ENCODE results near the gene IL1RAPL1.
"Not testable (repeated sequence)": the region's sequence is repeated elsewhere in the genome, so short reads cannot be mapped to it uniquely, and the experiment has no call there.

Gene IL1RAPL1

GRCh38 chrX:28787206-28787605 lies 200.0 kb downstream of the IL1RAPL1 start:
- no peak for DNase-seq (ENCODE audit: low read depth)

DNA sequence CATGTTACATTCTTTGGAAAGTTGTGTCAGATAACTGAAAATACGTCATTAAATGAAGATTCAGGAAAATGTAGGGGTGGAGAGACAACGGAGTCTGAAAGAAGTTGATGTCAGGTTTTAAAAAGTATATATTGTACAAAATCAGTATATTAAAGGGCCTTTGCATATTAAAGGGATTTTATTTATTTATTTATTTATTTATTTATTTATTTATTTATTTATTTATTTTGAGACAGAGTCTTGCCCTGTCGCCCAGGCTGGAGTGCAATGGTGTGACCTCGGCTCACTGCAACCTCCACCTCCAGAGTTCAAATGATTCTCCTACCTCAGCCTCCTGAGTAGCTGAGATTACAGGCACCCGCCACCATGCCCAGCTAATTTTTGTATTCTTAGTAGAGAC lies 213.4 kb downstream of the IL1RAPL1 start:
- not testable (repeated sequence) for DNase-seq (ENCODE audit: low read depth)

DNA sequence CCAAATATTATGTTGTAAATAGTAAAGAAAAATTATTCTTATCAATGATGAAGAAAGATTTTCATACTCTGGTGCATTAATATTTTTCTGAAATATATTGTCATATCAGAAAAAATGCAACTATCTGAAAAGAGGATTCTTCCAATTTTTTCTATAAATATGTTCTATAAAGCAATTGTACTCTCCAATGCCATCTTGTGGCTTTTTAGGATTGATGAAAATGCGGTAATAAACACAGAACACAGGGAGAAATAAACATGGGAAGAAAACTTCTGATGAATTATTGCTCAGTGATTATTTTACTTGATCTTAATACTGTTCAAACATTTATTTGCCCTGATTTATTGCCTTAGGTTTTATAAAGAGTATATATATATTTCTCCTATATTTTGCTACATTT lies 215.4 kb downstream of the IL1RAPL1 start:
- DNase-seq (ENCODE audit: low read depth), result no peak

GRCh38 chrX:28835991-28836390 lies 248.7 kb downstream of the IL1RAPL1 start:
- DNase-seq (ENCODE audit: low read depth), result no peak

DNA sequence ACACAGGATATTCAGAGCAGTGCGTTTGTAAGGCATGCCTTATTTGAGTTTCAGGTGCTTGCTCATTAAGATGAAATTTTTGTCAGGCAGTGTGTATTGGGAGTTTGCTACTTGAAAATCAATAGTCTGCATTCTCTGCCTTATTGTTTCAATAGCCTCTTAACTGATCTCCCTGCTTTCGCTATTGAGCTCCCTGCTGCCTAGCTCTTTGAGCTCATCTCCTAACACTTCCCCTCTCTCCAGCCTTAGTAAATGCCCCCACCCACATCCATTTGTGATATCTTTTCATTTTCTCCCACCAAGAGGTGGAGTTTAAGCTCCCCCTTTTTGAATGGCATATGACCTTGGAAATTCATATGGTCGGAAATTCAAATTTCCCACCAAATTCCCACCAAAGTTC lies 256.6 kb downstream of the IL1RAPL1 start:
- DNase-seq (ENCODE audit: low read depth), result no peak

DNA sequence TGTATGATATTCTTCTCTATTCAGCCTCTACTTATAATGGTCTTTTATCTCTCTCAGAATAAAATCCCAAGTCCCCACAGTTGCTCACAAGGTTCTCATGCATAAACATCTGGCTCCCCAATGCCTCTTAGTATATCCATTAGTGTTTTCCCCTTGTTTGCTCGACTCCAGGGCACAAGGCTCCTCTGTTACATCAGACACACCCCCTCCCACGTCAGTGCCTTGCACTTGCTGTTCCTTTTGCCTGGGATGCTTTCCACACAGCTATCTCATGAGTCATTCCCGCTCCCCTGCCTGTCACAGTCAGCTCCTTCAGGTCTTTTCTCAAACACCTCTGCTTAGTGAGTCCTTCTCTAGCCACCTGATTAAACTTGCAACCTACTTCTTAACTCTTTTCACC lies 260.2 kb downstream of the IL1RAPL1 start:
- DNase-seq (ENCODE audit: low read depth), result no peak

DNA sequence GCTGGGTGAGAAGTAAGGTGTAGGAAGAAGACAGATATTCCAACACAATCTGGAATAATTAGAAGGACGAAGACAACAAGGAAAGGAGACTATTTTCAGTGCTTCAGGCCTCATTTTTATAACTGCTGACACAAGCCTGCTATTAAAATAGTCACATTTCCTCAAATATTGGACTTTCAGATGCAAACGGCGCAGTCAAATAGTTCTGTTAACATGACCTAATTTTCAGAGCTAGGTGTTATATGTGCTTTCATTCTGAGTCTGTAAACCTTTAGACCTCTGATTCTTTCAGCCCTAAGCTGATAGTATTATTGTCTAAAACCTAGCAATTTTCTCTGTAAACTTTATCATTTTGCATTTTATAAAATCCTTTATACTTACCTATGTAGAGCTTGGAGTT lies 261.5 kb downstream of the IL1RAPL1 start:
- DNase-seq (ENCODE audit: low read depth), result no peak

GRCh38 chrX:28850955-28851354 lies 263.7 kb downstream of the IL1RAPL1 start:
- no peak for DNase-seq (ENCODE audit: low read depth)

- no peak for DNase-seq (ENCODE audit: low read depth)
Measured at GRCh38 chrX:28851871-28852270, 264.6 kb downstream of the IL1RAPL1 start.

- no peak for DNase-seq (ENCODE audit: low read depth)
Measured at GRCh38 chrX:28854637-28855036, 267.4 kb downstream of the IL1RAPL1 start.

DNA sequence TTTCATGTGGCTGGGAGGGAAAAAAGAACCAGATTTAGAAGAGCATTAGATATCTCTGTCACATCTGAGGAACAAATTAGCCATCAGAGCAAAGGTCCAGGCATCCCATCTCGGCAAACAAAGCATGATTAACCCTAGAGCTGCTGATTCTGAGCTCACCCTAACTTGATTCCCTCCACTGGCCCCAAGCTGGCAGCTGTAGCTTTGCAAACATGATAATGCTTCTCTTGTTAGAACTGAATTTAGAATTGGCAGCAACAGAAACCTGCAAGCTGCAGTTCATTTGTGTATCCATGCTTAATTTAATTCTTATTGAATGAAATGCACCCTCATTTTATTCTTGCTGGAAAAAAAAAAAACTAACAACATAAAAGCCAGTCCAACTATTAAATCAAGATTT lies 289.2 kb downstream of the IL1RAPL1 start:
- no peak for DNase-seq (ENCODE audit: low read depth)

DNA sequence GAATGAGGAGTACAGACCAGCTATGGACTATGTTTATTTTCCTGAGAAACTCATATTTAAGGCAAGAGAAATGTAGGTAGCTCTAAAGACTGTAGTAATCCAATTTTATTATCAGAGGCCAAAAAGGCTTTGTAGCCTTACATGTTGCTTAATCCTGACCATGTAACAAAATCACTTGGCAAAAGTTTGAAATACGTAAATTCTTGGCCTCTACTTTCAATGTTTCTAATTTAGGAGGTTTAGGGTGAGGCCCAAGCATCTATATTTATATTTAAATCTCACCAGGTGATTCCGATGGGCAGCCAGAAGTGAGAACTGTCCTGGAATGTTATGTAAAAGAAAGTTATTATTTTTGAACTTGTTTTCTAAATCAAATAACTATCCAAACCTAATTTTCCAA lies 289.7 kb downstream of the IL1RAPL1 start:
- no peak for DNase-seq (ENCODE audit: low read depth)

GRCh38 chrX:28880136-28880535 lies 292.9 kb downstream of the IL1RAPL1 start:
- DNase-seq (ENCODE audit: low read depth), result no peak

DNA sequence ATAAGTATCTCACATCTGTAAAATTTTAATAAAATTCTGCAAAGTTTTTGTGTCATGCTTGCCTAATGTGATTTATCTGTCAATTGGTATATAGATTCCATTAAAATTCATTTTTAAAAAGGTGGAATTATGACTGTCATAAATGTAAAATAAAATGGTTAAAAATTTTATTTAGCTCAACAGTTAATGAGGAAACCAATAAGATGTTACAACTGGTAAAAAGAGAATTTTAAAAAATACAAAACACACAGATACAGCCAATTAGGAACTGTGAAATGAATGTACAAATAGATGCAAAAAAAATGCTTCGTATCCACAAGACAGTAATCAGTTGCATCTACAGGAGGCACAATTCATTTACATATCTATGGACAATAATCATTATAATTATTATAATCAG lies 297.6 kb downstream of the IL1RAPL1 start:
- no peak for DNase-seq (ENCODE audit: low read depth)

- no peak for DNase-seq (ENCODE audit: low read depth)
Measured at GRCh38 chrX:28888416-28888815, 301.2 kb downstream of the IL1RAPL1 start.

GRCh38 chrX:28889591-28890090 lies 302.4 kb downstream of the IL1RAPL1 start:
- DNase-seq (ENCODE audit: low read depth), result no peak

DNA sequence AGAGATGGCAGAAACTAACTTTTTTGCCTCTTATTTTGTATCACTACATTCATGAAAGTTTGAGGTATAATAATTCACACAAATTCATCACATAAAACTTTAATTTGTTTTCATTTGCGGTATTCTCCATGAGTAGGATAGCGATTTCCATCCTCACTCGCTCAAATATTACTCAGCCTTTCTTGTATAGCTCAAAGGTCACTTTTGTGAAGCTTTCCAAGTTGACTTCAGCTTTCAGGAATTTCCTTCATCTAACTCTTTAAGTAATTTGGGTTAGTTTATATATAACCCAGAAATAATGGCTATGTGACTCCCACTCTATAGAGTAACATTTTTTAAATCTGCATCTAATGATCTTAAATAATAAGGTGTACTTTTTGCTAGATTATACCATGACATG lies 314.4 kb downstream of the IL1RAPL1 start:
- no peak for DNase-seq (ENCODE audit: low read depth)

DNA sequence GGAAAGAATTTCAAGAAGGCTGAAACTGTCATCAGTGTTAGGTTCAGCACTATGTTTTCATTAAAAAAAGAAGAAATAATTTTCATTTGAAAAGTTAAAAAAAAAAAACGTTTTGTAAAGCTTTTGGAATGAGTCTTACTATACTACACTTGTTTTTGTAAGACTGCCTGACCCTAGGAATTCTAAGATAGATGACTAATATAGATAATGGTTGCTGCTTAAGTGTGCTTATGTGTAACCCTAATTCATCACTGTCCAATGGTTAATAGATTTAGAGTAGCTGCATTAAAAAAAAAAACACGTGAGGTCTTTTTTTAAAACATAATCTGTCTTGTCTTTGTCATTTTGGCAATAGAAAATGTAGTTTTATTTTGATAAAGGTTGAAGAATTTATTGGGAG lies 323.2 kb downstream of the IL1RAPL1 start:
- no peak for DNase-seq (ENCODE audit: low read depth)

GRCh38 chrX:28920153-28920943 lies 333.1 kb downstream of the IL1RAPL1 start:
- DNase-seq (ENCODE audit: low read depth), result no peak

- DNase-seq (ENCODE audit: low read depth), result no peak
Measured at GRCh38 chrX:28922106-28922505, 334.9 kb downstream of the IL1RAPL1 start.

GRCh38 chrX:28946846-28947245 lies 359.6 kb downstream of the IL1RAPL1 start:
- no peak for DNase-seq (ENCODE audit: low read depth)

GRCh38 chrX:28960063-28960462 lies 372.8 kb downstream of the IL1RAPL1 start:
- DNase-seq (ENCODE audit: low read depth), result no peak

GRCh38 chrX:28966331-28966730 lies 379.1 kb downstream of the IL1RAPL1 start:
- no peak for DNase-seq (ENCODE audit: low read depth)

DNA sequence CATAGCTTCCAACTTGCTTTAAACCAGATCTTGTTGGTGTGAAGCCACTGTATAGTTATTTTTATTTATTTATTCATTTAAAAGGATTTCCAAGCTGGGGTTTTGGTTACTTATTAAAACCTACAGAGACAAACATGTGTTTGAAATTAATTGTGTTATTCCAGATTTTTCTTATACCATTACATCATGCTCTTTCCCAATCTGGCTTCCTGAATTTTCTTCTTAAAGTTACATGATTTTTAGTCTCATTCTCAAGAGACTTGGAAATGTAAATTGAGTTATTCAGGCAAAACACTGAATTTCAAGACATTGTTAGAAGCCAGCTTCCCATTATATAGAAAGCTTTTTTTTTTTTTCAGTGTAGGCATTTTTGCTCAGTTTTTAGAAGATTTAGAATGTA lies 381.9 kb downstream of the IL1RAPL1 start:
- no peak for DNase-seq (ENCODE audit: low read depth)
